ENCODE data around the gene EBF3. TPM values are rescaled to one million over a fixed set of nuclear protein-coding genes. Genes with fewer than 3 reads are reported as not detected.

EBF3 gene
- total RNA-seq, 5 donors from 2014 or later (not counting 1 experiment from before 2014, with no cell fraction given) = not detected

- H3K27me3 ChIP-seq (replicated peaks in 1 of 2; ENCODE audit: control insufficient read depth in 2 of 2, extremely low read depth in 1 of 2, insufficient read depth in 2 of 2, low read length in 1 of 2) = peaks cover 0 to 27% of the 10 kb centered on the region in 2 experiments
- CTCF ChIA-PET = no interaction called here
Measured at GRCh38 chr10:129942391-129942790, 21.7 kb downstream of the EBF3 start.

DNA sequence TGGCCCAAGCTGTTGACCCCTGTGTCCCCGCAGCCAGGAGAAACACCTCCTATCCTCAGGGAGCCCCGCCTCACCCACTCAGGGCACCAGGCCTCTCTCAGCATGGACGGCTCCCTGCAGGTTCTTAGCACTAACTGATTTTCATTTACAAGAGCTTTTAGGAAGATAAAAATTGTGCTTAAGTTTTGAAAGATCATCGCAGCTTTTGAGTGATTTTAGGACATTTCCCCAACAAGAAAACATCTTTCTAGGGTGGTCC is 22.1 kb downstream of the EBF3 start:
- Mint-ChIP-seq H3K4me1 (no peaks in the 10 kb centered on the region), H3K9me3 (no peaks in the 10 kb centered on the region), H3K36me3 (no peaks in the 10 kb centered on the region), H3K4me3 (no peak overlapping the region), H3K27me3 (peaks cover 24 to 26% of the 10 kb centered on the region in 2 donors), H3K27ac (no peak overlapping the region)
- Histone ChIP-seq H3K27ac (ENCODE audit: low read length) (no peak overlapping the region), H3K4me3 (ENCODE audit: control insufficient read depth in 1 of 2, extremely low read depth in 1 of 2, low read length in 1 of 2) (no peak overlapping the region), H3K27me3 (replicated peaks in 1 of 2; ENCODE audit: control insufficient read depth in 2 of 2, extremely low read depth in 1 of 2, insufficient read depth in 2 of 2, low read length in 1 of 2) (peaks cover 0 to 31% of the 10 kb centered on the region in 2 experiments), H3K4me1 (ENCODE audit: control insufficient read depth in 1 of 2, extremely low read depth in 1 of 2, insufficient read depth in 2 of 2, low read length in 2 of 2) (no peaks in the 10 kb centered on the region), H3K36me3 (ENCODE audit: control insufficient read depth in 2 of 2, extremely low read depth in 1 of 2, insufficient read depth in 1 of 2, low read length in 1 of 2) (no peaks in the 10 kb centered on the region), H3K9me3 (no peaks in the 10 kb centered on the region)
- 100% methylated on average over 1 of the region's 4 CpGs for WGBS (ENCODE audit: insufficient coverage)
- CTCF ChIA-PET = no interaction called here
- DNase-seq = no peak
- ATAC-seq (replicated peaks in 1 of 4) = no peak
- POLR2A ChIA-PET = no interaction called here

More at GRCh38 chr10:129942391-129942790, 21.7 kb downstream of the EBF3 start:
- Mint-ChIP-seq H3K9me3 (no peaks in the 10 kb centered on the region), H3K36me3 (no peaks in the 10 kb centered on the region), H3K4me1 (no peaks in the 10 kb centered on the region), H3K27ac (no peak overlapping the region), H3K4me3 (no peak overlapping the region), H3K27me3 (peaks cover 25 to 26% of the 10 kb centered on the region in 2 donors)
- POLR2A ChIA-PET = no interaction called here
- WGBS (ENCODE audit: insufficient coverage) = 71% methylated on average over 5 of the region's 9 CpGs
- Histone ChIP-seq H3K27ac (ENCODE audit: low read length) (no peak overlapping the region), H3K36me3 (ENCODE audit: control insufficient read depth in 2 of 2, extremely low read depth in 1 of 2, insufficient read depth in 1 of 2, low read length in 1 of 2) (no peaks in the 10 kb centered on the region), H3K4me3 (ENCODE audit: control insufficient read depth in 1 of 2, extremely low read depth in 1 of 2, low read length in 1 of 2) (no peak overlapping the region), H3K4me1 (ENCODE audit: control insufficient read depth in 1 of 2, extremely low read depth in 1 of 2, insufficient read depth in 2 of 2, low read length in 2 of 2) (no peaks in the 10 kb centered on the region), H3K9me3 (no peaks in the 10 kb centered on the region)
- no peak for ATAC-seq (replicated peaks in 1 of 4)
- DNase-seq = no peak

DNA sequence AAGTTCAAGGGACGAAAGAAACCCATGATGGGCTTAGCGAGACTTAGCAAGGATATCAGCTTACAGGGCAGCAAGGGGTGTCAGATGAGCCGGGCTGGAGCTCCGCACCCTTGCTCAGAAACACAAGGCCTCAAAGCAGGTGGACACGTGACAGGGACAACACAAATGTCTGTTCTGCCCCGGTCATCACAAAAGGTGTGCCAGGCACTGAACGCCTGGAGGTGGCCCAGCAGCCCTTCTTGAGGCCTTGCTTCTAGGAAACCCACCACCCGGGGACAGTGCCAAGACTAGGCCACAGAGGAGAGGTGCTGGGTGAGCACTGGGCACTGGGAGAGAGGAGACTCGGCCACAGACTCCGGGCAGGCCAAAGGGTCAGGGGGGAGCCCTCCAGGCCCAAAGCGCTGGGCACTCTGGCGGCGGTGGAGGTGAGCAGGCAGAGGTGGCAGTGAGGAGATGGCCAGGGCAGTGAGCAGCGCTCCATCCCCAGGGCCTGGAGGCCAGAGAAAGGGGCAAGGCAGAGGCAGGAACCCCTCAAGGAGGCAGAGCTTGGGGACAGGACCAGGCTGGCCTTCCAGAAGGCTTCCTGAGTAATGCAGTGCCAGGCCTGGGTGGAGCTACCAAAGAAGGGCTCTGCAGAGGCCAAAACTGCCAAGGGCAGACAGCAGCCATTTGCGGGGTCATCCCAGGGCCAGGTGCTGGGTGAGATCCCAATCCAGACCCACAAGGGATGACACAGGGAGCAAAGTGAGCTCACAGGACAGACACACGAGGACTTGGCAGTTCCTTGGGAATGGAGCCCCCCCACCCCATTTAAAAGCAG is 22.7 kb downstream of the EBF3 start:
- H3K36me3 Mint-ChIP-seq = no peaks in the 10 kb centered on the region
- no peaks in the 10 kb centered on the region for H3K36me3 ChIP-seq (ENCODE audit: control insufficient read depth in 2 of 2, extremely low read depth in 1 of 2, insufficient read depth in 1 of 2, low read length in 1 of 2)
- no peak overlapping the region for H3K4me3 ChIP-seq (ENCODE audit: control insufficient read depth in 1 of 2, extremely low read depth in 1 of 2, low read length in 1 of 2)
- no peaks in the 10 kb centered on the region for H3K9me3 ChIP-seq
- H3K27ac ChIP-seq (ENCODE audit: low read length) = no peak overlapping the region
- H3K4me1 Mint-ChIP-seq = no peaks in the 10 kb centered on the region
- H3K4me1 ChIP-seq (ENCODE audit: control insufficient read depth in 1 of 2, extremely low read depth in 1 of 2, insufficient read depth in 2 of 2, low read length in 2 of 2) = no peaks in the 10 kb centered on the region
- no peak overlapping the region for H3K4me3 Mint-ChIP-seq
- H3K27ac Mint-ChIP-seq = no peak overlapping the region
- H3K27me3 ChIP-seq (replicated peaks in 1 of 2; ENCODE audit: control insufficient read depth in 2 of 2, extremely low read depth in 1 of 2, insufficient read depth in 2 of 2, low read length in 1 of 2) = peaks cover 0 to 27% of the 10 kb centered on the region in 2 experiments
- H3K27me3 Mint-ChIP-seq = peaks cover 19 to 24% of the 10 kb centered on the region in 2 donors
- ATAC-seq (replicated peaks in 1 of 4) (no peak), DNase-seq (no peak)
- ChIA-PET CTCF (no interaction called here), POLR2A (no interaction called here)
- H3K9me3 Mint-ChIP-seq = no peaks in the 10 kb centered on the region
- 83% methylated on average over 15 of the region's 16 CpGs for WGBS (ENCODE audit: insufficient coverage)

GRCh38 chr10:129940617-129941198 is 23.4 kb downstream of the EBF3 start:
- H3K36me3 ChIP-seq (ENCODE audit: control insufficient read depth in 2 of 2, extremely low read depth in 1 of 2, insufficient read depth in 1 of 2, low read length in 1 of 2) = no peaks in the 10 kb centered on the region
- H3K4me1 Mint-ChIP-seq = no peaks in the 10 kb centered on the region
- no peaks in the 10 kb centered on the region for H3K9me3 ChIP-seq
- no peaks in the 10 kb centered on the region for H3K9me3 Mint-ChIP-seq
- 77% methylated on average over 9 of the region's 13 CpGs for WGBS (ENCODE audit: insufficient coverage)
- CTCF ChIA-PET = no interaction called here
- H3K4me3 Mint-ChIP-seq = no peak overlapping the region
- no peaks in the 10 kb centered on the region for H3K4me1 ChIP-seq (ENCODE audit: control insufficient read depth in 1 of 2, extremely low read depth in 1 of 2, insufficient read depth in 2 of 2, low read length in 2 of 2)
- H3K36me3 Mint-ChIP-seq = no peaks in the 10 kb centered on the region
- no peak for ATAC-seq (replicated peaks in 1 of 4)
- H3K27me3 Mint-ChIP-seq = peaks cover 13 to 18% of the 10 kb centered on the region in 2 donors
- no peak overlapping the region for H3K27ac Mint-ChIP-seq
- no peak overlapping the region for H3K27ac ChIP-seq (ENCODE audit: low read length)
- no peak overlapping the region for H3K4me3 ChIP-seq (ENCODE audit: control insufficient read depth in 1 of 2, extremely low read depth in 1 of 2, low read length in 1 of 2)
- H3K27me3 ChIP-seq (replicated peaks in 1 of 2; ENCODE audit: control insufficient read depth in 2 of 2, extremely low read depth in 1 of 2, insufficient read depth in 2 of 2, low read length in 1 of 2) = peaks cover 0 to 28% of the 10 kb centered on the region in 2 experiments
- POLR2A ChIA-PET = no interaction called here
- no peak for DNase-seq

DNA sequence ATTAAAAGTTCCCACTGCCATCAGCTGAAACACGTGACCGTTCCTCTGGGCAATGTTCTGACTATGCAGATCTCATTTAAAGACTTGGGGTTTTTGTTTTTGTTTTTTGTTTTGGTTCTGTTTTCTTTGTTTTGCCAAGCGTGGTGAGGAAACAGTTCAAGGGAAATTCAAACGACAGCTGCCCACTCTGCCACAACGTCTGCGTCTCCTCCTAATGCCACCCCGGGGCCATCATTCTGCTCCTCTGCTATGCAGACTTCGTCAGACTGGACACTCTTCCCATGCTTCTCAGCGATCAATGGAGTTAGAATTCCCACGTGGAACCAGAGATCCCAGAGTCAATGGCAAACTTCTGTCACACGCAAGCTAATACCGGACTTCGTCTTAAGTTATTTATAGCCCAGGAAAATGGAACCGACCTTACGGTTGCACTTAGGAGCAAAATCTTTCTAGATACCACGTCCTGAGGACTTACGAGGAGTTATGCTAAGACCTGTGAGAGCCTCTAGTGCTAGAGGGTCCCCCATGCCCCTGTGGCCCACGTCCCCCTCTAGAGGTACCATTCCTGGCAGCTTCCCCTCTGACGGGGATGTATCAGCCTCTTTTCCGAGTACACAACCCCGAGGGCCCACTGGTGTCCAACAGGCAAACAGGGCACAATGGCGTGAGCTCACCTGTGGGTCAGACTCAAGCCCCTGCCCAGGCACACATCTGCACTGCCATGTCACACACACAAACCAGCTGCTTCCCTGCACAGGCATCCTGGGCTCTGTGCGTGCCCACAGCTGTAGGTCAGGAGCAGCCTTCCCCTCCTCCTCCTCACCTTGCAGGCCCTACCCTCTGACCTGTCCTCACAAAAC is 24.4 kb downstream of the EBF3 start:
- H3K4me3 ChIP-seq (ENCODE audit: control insufficient read depth in 1 of 2, extremely low read depth in 1 of 2, low read length in 1 of 2) = no peak overlapping the region
- Mint-ChIP-seq H3K27me3 (peaks cover 11 to 15% of the 10 kb centered on the region in 2 donors), H3K4me1 (no peaks in the 10 kb centered on the region), H3K27ac (no peak overlapping the region), H3K36me3 (no peaks in the 10 kb centered on the region), H3K4me3 (no peak overlapping the region), H3K9me3 (no peaks in the 10 kb centered on the region)
- no peak for DNase-seq
- CTCF ChIA-PET = interaction anchor here in 1 of 2 donors (0.7 kb wide), 1 partner anchor 119 kb away, joined by 3 read pairs; no protein-coding TSS in a partner anchor
- H3K27ac ChIP-seq (ENCODE audit: low read length) = no peak overlapping the region
- no peak for ATAC-seq (replicated peaks in 1 of 4)
- H3K36me3 ChIP-seq (ENCODE audit: control insufficient read depth in 2 of 2, extremely low read depth in 1 of 2, insufficient read depth in 1 of 2, low read length in 1 of 2) = no peaks in the 10 kb centered on the region
- peaks cover 0 to 30% of the 10 kb centered on the region in 2 experiments for H3K27me3 ChIP-seq (replicated peaks in 1 of 2; ENCODE audit: control insufficient read depth in 2 of 2, extremely low read depth in 1 of 2, insufficient read depth in 2 of 2, low read length in 1 of 2)
- H3K4me1 ChIP-seq (ENCODE audit: control insufficient read depth in 1 of 2, extremely low read depth in 1 of 2, insufficient read depth in 2 of 2, low read length in 2 of 2) = no peaks in the 10 kb centered on the region
- H3K9me3 ChIP-seq = no peaks in the 10 kb centered on the region
- 77% methylated on average over 21 of the region's 23 CpGs for WGBS (ENCODE audit: insufficient coverage)
- POLR2A ChIA-PET = no interaction called here

GRCh38 chr10:129938460-129938859 is 25.6 kb downstream of the EBF3 start:
- DNase-seq (no peak), ATAC-seq (replicated peaks in 1 of 4) (no peak)
- H3K27ac Mint-ChIP-seq = no peak overlapping the region
- Histone ChIP-seq H3K9me3 (no peaks in the 10 kb centered on the region), H3K4me1 (ENCODE audit: control insufficient read depth in 1 of 2, extremely low read depth in 1 of 2, insufficient read depth in 2 of 2, low read length in 2 of 2) (no peaks in the 10 kb centered on the region), H3K27me3 (replicated peaks in 1 of 2; ENCODE audit: control insufficient read depth in 2 of 2, extremely low read depth in 1 of 2, insufficient read depth in 2 of 2, low read length in 1 of 2) (peaks cover 0 to 30% of the 10 kb centered on the region in 2 experiments), H3K36me3 (ENCODE audit: control insufficient read depth in 2 of 2, extremely low read depth in 1 of 2, insufficient read depth in 1 of 2, low read length in 1 of 2) (no peaks in the 10 kb centered on the region), H3K4me3 (ENCODE audit: control insufficient read depth in 1 of 2, extremely low read depth in 1 of 2, low read length in 1 of 2) (no peak overlapping the region), H3K27ac (ENCODE audit: low read length) (no peak overlapping the region)
- POLR2A ChIA-PET = no interaction called here
- CTCF ChIA-PET = no interaction called here
- no peaks in the 10 kb centered on the region for H3K9me3 Mint-ChIP-seq
- WGBS (ENCODE audit: insufficient coverage) = 72% methylated on average over 3 of the region's 8 CpGs
- H3K4me3 Mint-ChIP-seq = no peak overlapping the region
- no peaks in the 10 kb centered on the region for H3K4me1 Mint-ChIP-seq
- no peaks in the 10 kb centered on the region for H3K36me3 Mint-ChIP-seq
- peaks cover 15 to 20% of the 10 kb centered on the region in 2 donors for H3K27me3 Mint-ChIP-seq
